NB4 (cell line): ENCODE data around the gene RPN1.
"Not testable (repeated sequence)": the region's sequence is repeated elsewhere in the genome, so short reads cannot be mapped to it uniquely, and the experiment has no call there.

Experiments used
- DNase-seq: peaks from one replicate; pipeline ENCODE4 v3.0.0; 2010; ENCODE audit warnings: low read depth
- H3K4me3 ChIP-seq: one replicate; pipeline ENCODE4 v1.5.1; 2011; ENCODE audit warnings: mild to moderate bottlenecking, low read depth, low read length, moderate library complexity
- CTCF ChIP-seq: IDR thresholded peaks from one replicate; pipeline ENCODE4 v1.5.1; 2012; ENCODE audit warnings: low read depth, low read length
- MAX ChIP-seq: IDR thresholded peaks from 2 replicates; pipeline ENCODE4 v1.6.1; 2011; ENCODE audit warnings: low read depth, low read length
- MYC ChIP-seq: IDR thresholded peaks from 2 replicates; pipeline ENCODE4 v1.6.1; 2011; ENCODE audit warnings: low read depth, low read length
- POLR2A ChIP-seq: IDR thresholded peaks from 2 replicates; pipeline ENCODE4 v1.6.1; 2011; ENCODE audit warnings: mild to moderate bottlenecking; ENCODE audit not compliant: insufficient read length; ENCODE audit errors: extremely low read depth

The RPN1 gene

GRCh38 chr3:128679338-128679737, 28.7 kb upstream of the RPN1 start:
- DNase-seq: peak; percentile 67
- no peak overlapping the region for H3K4me3 ChIP-seq
- TF ChIP-seq CTCF: no peak
- 0 out of 2 replicates have a peak, but pooled peaks have one; percentile 19 for TF ChIP-seq MYC
- TF ChIP-seq POLR2A: no peak
- 0 out of 2 replicates have a peak, but pooled peaks have one; percentile 4 for TF ChIP-seq MAX

GRCh38 chr3:128675802-128676201, 25.2 kb upstream of the RPN1 start:
- not testable (repeated sequence) for H3K4me3 ChIP-seq, DNase-seq

- no peak for TF ChIP-seq MYC
- no peak for TF ChIP-seq MAX
- no peak for TF ChIP-seq CTCF
- no peak for DNase-seq
- H3K4me3 ChIP-seq: no peak overlapping the region
Measured at GRCh38 chr3:128674161-128674784, 23.7 kb upstream of the RPN1 start.

- DNase-seq: no peak
- TF ChIP-seq MAX (peak; percentile 28; the same call in 1 of the 2 replicates), POLR2A (no peak)
- H3K4me3 ChIP-seq: no peak overlapping the region
Measured at GRCh38 chr3:128667641-128668040, 17.0 kb upstream of the RPN1 start.

GRCh38 chr3:128665362-128666021, 14.9 kb upstream of the RPN1 start:
- no peak overlapping the region for H3K4me3 ChIP-seq
- TF ChIP-seq MAX (no peak), CTCF (no peak), POLR2A (no peak), MYC (no peak)
- DNase-seq: peak; percentile 54

GRCh38 chr3:128663151-128663550, 12.5 kb upstream of the RPN1 start:
- no peak overlapping the region for H3K4me3 ChIP-seq
- no peak for DNase-seq
- TF ChIP-seq MYC (no peak), POLR2A (no peak), CTCF (no peak)

- TF ChIP-seq MAX (no peak), POLR2A (no peak), MYC (no peak), CTCF (no peak)
- DNase-seq: no peak
- no peak overlapping the region for H3K4me3 ChIP-seq
Measured at GRCh38 chr3:128655531-128655930, 4.9 kb upstream of the RPN1 start.

GRCh38 chr3:128653993-128654805, 3.6 kb upstream of the RPN1 start:
- DNase-seq, H3K4me3 ChIP-seq: not testable (repeated sequence)
